ENCODE measurements around the gene ZBED4. TPM values are rescaled to one million over a fixed set of nuclear protein-coding genes. Genes with fewer than 3 reads are reported as not detected.
A peak's percentile ranks its signal among the peaks of the same experiment; 100 is the strongest.

ZBED4 gene, protein sequence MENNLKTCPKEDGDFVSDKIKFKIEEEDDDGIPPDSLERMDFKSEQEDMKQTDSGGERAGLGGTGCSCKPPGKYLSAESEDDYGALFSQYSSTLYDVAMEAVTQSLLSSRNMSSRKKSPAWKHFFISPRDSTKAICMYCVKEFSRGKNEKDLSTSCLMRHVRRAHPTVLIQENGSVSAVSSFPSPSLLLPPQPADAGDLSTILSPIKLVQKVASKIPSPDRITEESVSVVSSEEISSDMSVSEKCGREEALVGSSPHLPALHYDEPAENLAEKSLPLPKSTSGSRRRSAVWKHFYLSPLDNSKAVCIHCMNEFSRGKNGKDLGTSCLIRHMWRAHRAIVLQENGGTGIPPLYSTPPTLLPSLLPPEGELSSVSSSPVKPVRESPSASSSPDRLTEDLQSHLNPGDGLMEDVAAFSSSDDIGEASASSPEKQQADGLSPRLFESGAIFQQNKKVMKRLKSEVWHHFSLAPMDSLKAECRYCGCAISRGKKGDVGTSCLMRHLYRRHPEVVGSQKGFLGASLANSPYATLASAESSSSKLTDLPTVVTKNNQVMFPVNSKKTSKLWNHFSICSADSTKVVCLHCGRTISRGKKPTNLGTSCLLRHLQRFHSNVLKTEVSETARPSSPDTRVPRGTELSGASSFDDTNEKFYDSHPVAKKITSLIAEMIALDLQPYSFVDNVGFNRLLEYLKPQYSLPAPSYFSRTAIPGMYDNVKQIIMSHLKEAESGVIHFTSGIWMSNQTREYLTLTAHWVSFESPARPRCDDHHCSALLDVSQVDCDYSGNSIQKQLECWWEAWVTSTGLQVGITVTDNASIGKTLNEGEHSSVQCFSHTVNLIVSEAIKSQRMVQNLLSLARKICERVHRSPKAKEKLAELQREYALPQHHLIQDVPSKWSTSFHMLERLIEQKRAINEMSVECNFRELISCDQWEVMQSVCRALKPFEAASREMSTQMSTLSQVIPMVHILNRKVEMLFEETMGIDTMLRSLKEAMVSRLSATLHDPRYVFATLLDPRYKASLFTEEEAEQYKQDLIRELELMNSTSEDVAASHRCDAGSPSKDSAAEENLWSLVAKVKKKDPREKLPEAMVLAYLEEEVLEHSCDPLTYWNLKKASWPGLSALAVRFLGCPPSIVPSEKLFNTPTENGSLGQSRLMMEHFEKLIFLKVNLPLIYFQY
- total RNA-seq: 11.8 TPM
- long read RNA-seq, full-length matches to known transcripts: 4 of 24 reads
- long read RNA-seq, partial matches to known transcripts: 0 of 24 reads
- long read RNA-seq, other reads (novel, unspliced or antisense): 20 of 24 reads

DNA sequence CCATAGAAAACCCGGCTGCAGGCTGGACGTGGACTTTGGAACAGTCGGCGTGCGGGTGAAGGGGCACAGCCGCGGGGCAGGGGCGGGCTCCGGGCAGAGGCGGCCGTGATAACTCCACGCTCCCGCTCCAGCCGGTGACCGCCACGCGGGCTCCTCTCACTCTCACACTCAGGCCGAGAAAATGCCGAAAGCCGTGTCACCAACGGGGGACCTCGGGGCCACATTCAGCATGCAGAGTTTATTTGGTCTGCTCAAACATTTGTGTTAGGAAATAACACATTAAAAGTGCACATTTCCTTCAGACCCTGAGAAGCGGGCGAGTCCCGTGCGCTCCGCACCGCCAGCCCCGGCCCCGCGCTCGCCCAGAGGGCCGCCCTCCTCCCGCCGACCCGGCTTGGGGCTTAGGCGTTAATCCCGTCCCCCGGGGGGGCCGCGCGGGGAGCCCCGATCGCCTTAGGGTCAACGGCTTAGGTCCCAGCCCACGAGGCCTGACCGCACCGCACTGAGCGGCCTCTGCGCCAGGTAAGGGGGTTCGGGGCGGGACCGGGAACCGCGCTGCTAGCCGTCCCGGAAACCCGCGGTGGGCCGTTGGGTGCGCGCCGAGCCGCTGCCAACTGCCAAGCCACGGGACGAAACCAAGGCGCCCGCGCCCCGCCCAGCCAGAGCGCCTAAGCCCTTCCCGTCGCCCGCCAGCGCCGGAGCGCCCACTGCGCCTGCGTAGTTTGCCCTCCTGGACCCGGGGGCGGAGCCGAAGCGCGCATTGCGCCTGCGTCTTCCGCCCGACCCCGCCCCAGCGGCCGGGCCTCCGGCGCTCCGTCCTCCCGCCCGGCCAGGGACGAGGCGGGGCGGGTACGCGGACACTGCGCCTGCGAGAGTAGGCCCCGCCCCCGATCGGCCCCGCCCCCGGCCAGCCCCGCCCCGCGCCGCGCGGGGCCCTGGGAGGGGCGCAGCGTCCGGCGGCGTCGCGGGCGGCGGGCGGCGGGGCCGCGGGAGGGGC is at the start of gene ZBED4:
TSS of gene ZBED4 (plus strand) at position 947 of the 997 bp plus-strand sequence. CDS start 29,819 bp downstream, outside the sequence.
- H3K9me3 ChIP-seq: no peaks in the 10 kb centered on the region
- H3K27ac ChIP-seq: peak within 1 kb of the TSS; percentile 95
- H3K27me3 ChIP-seq: peaks cover 21% of the 10 kb centered on the region
- no peak for TF ChIP-seq CTCF (IDR thresholded peaks at IDR 0.05)
- DNase-seq (peak; percentile 100), ATAC-seq (peak; percentile 96)
- H3K4me1 ChIP-seq: peaks cover 28% of the 10 kb centered on the region
- intact Hi-C loops (cut with DNase I): no loop called here
- no peaks in the 10 kb centered on the region for H3K36me3 ChIP-seq
- peak within 1 kb of the TSS; percentile 80 for H3K4me3 ChIP-seq

DNA sequence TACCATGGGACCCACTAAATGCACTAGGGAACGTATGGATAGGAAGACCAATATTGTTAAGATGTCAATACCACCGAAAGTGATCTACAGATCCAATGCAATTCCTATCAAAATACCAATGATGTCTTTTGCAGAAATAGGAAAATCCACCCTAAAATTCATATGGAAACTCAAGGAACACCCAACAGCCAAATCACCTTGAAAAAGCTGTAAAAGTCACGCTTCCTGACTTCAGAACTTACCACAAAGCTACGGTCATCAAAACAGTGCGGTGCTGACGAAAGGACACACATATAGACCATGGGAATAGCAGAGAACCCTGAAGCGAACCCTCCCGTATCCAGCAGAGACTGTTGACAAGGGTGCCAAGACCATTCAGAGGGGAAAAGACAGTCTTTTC is 46.5 kb upstream of the ZBED4 start:
- Histone ChIP-seq H3K27me3 (no peaks in the 10 kb centered on the region), H3K36me3 (peaks cover 27% of the 10 kb centered on the region), H3K4me3 (no peak overlapping the region), H3K9me3 (no peaks in the 10 kb centered on the region), H3K27ac (no peak overlapping the region), H3K4me1 (peaks cover 23% of the 10 kb centered on the region)
- TF ChIP-seq CTCF (IDR thresholded peaks at IDR 0.05): no peak
- intact Hi-C loops (cut with DNase I): no loop called here
- DNase-seq (no peak), ATAC-seq (no peak)

- Histone ChIP-seq H3K27ac (no peak overlapping the region), H3K4me1 (peaks cover 27% of the 10 kb centered on the region), H3K27me3 (no peaks in the 10 kb centered on the region), H3K4me3 (no peak overlapping the region), H3K9me3 (no peaks in the 10 kb centered on the region), H3K36me3 (peaks cover 22% of the 10 kb centered on the region)
- DNase-seq: no peak
- TF ChIP-seq CTCF (IDR thresholded peaks at IDR 0.05): no peak
- ATAC-seq: peak; percentile 43
- intact Hi-C loops (cut with DNase I): no loop called here
These were observed 45.6 kb upstream of the ZBED4 start for GRCh38 chr22:49807780-49808708.

GRCh38 chr22:49810363-49811019 is 43.2 kb upstream of the ZBED4 start:
- peaks cover 27% of the 10 kb centered on the region for H3K4me1 ChIP-seq
- no peak for ATAC-seq

More at GRCh38 chr22:49810363-49811019, 43.2 kb upstream of the ZBED4 start:
- intact Hi-C loops (cut with DNase I): no loop called here
- TF ChIP-seq CTCF (IDR thresholded peaks at IDR 0.05): no peak
- DNase-seq: no peak
- Histone ChIP-seq H3K4me3 (no peak overlapping the region), H3K36me3 (peaks cover 12% of the 10 kb centered on the region), H3K9me3 (no peaks in the 10 kb centered on the region), H3K27me3 (no peaks in the 10 kb centered on the region), H3K27ac (no peak overlapping the region)
